Breast epithelium (tissue), 4 donors: ENCODE measurements around the gene FAM162A. TPM values are rescaled to one million over a fixed set of nuclear protein-coding genes. Genes with fewer than 3 reads are reported as not detected.

Experiments used
- DNase-seq, 2 donors: peaks; one replicate each; pipeline ENCODE4 v3.0.0-alpha.2; 2019; ENCODE audit warnings: low spot score in 2 of 2
- H3K27ac ChIP-seq, 2 donors: fragments of 200-600 bp; sonication (generic) in 1 of 2; one replicate each; pipeline ENCODE4 v1.5.1; 2016 to 2019; ENCODE audit warnings: mild to moderate bottlenecking in 1 of 2
- H3K27me3 ChIP-seq, 2 donors: fragments of 200-600 bp; sonication (generic) in 1 of 2; one replicate each; pipeline versions ENCODE4 v1.5.1 to v1.6.0; 2017 to 2019; ENCODE audit warnings: control low read depth in 1 of 2, mild to moderate bottlenecking in 1 of 2
- H3K36me3 ChIP-seq: fragments of 200-600 bp; one replicate; pipeline ENCODE4 v1.5.1; 2019
- H3K4me1 ChIP-seq, 2 donors: fragments of 200-600 bp; sonication (generic); one replicate each; pipeline ENCODE4 v1.5.1; 2016 to 2019; ENCODE audit warnings: control low read depth in 1 of 2
- H3K4me3 ChIP-seq, 3 donors: fragments of 200-600 bp; sonication (generic); 1 replicate in 2 of 3; 2 replicates in 1 of 3; pipeline ENCODE4 v1.5.1; 2016 to 2019; ENCODE audit warnings: mild to moderate bottlenecking in 3 of 3, moderate library complexity in 2 of 3
- H3K9me3 ChIP-seq, 2 donors: fragments of 200-600 bp; sonication (generic) in 1 of 2; one replicate each; pipeline ENCODE4 v1.5.1; 2016 to 2019; ENCODE audit warnings: control low read depth in 1 of 2
- POLR2A ChIP-seq: fragments of 450-650 bp; IDR thresholded peaks from one replicate; pipeline ENCODE4 v1.6.1; 2016; ENCODE audit warnings: antibody characterized with exemption, mild to moderate bottlenecking, moderate library complexity
- POLR2AphosphoS5 ChIP-seq, 3 donors: sonication (generic); formaldehyde crosslinking; IDR thresholded peaks; one replicate each; pipeline ENCODE4 v1.6.1; 2017; ENCODE audit warnings: antibody characterized with exemption in 3 of 3
- intact Hi-C: fragments of 100-400 bp; cut with DNase I; formaldehyde crosslinking; loops from one replicate; pipeline ENCODE4 v1.15.1; 2023; ENCODE audit warnings: low total_unique reads
- total RNA-seq, 3 donors: library from RNA; depleted of rRNA; stranded (reverse); fragments of >200 nt; gene quantifications; one replicate each; pipeline ENCODE4 v1.1.0, GENCODE V29; 2016
- TF ChIP-seq, protein P1 (sequence below), 3 donors: fragments of 450-650 bp; IDR thresholded peaks; one replicate each; pipeline ENCODE4 v1.5.1; 2016 to 2017; ENCODE audit warnings: antibody characterized with exemption in 3 of 3, mild to moderate bottlenecking in 3 of 3, moderate library complexity in 3 of 3

The FAM162A gene
- total RNA-seq, 3 donors from 2014 or later: 19.3 to 27.2 (median 26.5) TPM

DNA sequence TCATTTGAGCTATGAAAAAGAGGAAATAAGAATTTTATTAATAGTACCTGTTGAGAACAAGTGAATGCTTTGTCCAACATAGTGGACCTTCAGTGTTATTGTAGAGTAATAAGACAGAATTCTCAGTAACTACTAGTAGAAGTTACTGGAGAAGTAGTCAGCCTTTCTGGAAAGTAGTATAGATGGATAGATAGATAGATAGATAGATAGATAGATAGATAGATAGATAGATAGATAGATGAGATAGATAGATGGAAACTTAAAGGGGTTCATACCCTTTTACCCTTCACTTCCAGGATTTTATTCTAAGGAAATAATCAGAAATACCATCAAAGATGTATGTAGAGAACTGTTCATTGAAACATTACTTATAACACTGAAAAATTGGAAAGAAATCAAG lies 5.2 kb downstream of the FAM162A start:
- no peak for DNase-seq
- TF ChIP-seq POLR2A (no peak), POLR2AphosphoS5 (IDR thresholded peaks at IDR 0.05) (no peak)
- TF ChIP-seq, protein P1, sequence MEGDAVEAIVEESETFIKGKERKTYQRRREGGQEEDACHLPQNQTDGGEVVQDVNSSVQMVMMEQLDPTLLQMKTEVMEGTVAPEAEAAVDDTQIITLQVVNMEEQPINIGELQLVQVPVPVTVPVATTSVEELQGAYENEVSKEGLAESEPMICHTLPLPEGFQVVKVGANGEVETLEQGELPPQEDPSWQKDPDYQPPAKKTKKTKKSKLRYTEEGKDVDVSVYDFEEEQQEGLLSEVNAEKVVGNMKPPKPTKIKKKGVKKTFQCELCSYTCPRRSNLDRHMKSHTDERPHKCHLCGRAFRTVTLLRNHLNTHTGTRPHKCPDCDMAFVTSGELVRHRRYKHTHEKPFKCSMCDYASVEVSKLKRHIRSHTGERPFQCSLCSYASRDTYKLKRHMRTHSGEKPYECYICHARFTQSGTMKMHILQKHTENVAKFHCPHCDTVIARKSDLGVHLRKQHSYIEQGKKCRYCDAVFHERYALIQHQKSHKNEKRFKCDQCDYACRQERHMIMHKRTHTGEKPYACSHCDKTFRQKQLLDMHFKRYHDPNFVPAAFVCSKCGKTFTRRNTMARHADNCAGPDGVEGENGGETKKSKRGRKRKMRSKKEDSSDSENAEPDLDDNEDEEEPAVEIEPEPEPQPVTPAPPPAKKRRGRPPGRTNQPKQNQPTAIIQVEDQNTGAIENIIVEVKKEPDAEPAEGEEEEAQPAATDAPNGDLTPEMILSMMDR (IDR thresholded peaks at IDR 0.05): no peak
- Histone ChIP-seq H3K27ac (no peak overlapping the region), H3K9me3 (no peaks in the 10 kb centered on the region), H3K4me3 (no peak overlapping the region), H3K36me3 (no peaks in the 10 kb centered on the region), H3K4me1 (no peaks in the 10 kb centered on the region), H3K27me3 (no peaks in the 10 kb centered on the region)
- intact Hi-C loops: no loop called here

DNA sequence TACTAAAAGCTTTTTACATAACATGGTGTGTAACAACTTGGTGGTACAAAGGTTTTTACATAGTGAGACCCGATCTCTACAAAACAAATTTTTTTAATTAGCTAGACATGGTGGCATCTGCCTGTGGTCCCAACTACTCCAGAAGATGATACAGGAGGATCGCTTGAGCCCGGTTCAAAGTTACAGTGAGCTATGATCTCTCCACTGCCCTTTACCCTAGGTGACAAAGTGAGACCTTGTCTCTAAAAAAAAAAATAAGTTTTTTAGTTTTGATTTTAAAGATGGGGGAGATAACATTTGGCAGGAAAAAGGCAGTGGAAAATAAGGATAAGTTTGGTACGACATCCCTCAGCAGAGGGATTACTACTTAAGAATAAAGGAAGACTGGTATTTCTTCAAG lies 5.9 kb downstream of the FAM162A start:
- no peak overlapping the region for H3K4me3 ChIP-seq
- H3K36me3 ChIP-seq: no peaks in the 10 kb centered on the region
- intact Hi-C loops: no loop called here
- H3K9me3 ChIP-seq: no peaks in the 10 kb centered on the region
- no peak for TF ChIP-seq POLR2AphosphoS5 (IDR thresholded peaks at IDR 0.05)
- TF ChIP-seq POLR2A: no peak
- TF ChIP-seq, protein P1 (IDR thresholded peaks at IDR 0.05): no peak
- DNase-seq: no peak
- no peaks in the 10 kb centered on the region for H3K27me3 ChIP-seq
- H3K4me1 ChIP-seq: no peaks in the 10 kb centered on the region
- no peak overlapping the region for H3K27ac ChIP-seq

DNA sequence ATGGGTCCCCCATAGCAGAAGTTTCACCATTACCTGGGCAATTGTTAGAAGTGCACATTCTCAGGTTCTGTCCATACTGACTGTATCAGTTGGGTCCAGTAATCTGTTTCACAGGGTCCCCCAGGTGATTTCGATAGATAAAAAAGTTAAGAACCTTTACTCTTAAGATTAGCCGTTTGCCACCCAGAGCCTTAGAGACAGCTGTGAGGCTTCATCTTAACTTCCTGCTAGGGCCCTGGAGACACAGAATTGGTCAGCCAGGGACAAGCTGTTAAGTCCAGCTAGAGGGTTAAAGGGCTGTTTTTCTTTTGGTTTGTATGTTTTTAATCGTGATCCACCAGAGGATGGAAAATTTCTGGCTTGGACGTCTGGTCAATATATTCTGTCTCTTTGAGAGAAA lies 6.7 kb downstream of the FAM162A start:
- H3K27ac ChIP-seq: no peak overlapping the region
- DNase-seq: no peak
- intact Hi-C loops: no loop called here
- no peak for TF ChIP-seq POLR2A
- TF ChIP-seq, protein P1 (IDR thresholded peaks at IDR 0.05): no peak
- TF ChIP-seq POLR2AphosphoS5 (IDR thresholded peaks at IDR 0.05): no peak
- no peaks in the 10 kb centered on the region for H3K4me1 ChIP-seq
- H3K9me3 ChIP-seq: no peaks in the 10 kb centered on the region
- H3K4me3 ChIP-seq: no peak overlapping the region
- no peaks in the 10 kb centered on the region for H3K36me3 ChIP-seq
- H3K27me3 ChIP-seq: no peaks in the 10 kb centered on the region

DNA sequence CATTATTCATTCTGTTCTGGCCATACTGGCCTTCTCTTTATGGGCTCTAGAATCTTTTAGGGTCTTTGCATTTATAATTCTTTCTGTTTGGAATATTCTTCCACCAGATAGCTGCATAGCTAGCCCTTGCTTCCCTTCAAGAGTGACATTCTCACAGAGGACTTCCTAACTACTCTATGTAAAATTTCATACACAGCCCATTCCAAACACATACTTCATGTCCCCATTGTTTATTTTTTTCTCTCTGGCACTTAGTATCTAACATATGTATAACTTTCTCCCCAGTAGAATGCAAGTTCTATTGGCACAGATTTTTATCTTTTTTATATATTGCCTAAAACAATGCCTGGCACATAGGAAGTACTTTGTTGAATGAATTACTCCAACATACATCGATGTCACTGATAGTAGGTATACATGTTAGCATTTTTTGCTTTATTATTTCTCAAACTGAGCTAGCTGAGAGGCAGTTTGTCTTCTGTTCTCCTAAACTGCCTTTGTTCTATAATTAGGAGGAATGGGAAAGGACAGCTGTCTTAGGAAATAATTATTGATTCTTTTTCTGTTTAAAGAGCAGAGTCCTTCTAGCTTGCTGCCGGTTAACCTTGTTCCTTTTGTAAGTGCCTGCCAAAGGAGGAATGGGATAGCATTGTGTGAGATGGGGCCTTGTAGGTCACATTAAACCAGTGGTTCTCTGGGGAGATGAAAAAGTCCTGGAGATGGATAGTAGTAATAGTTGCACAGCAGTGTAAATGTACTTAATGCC lies 7.9 kb downstream of the FAM162A start:
- Histone ChIP-seq H3K36me3 (no peaks in the 10 kb centered on the region), H3K9me3 (no peaks in the 10 kb centered on the region), H3K4me3 (no peak overlapping the region), H3K27me3 (no peaks in the 10 kb centered on the region), H3K27ac (no peak overlapping the region), H3K4me1 (no peaks in the 10 kb centered on the region)
- TF ChIP-seq, protein P1 (IDR thresholded peaks at IDR 0.05): no peak
- TF ChIP-seq POLR2AphosphoS5 (IDR thresholded peaks at IDR 0.05) (no peak), POLR2A (no peak)
- intact Hi-C loops: no loop called here
- no peak for DNase-seq

DNA sequence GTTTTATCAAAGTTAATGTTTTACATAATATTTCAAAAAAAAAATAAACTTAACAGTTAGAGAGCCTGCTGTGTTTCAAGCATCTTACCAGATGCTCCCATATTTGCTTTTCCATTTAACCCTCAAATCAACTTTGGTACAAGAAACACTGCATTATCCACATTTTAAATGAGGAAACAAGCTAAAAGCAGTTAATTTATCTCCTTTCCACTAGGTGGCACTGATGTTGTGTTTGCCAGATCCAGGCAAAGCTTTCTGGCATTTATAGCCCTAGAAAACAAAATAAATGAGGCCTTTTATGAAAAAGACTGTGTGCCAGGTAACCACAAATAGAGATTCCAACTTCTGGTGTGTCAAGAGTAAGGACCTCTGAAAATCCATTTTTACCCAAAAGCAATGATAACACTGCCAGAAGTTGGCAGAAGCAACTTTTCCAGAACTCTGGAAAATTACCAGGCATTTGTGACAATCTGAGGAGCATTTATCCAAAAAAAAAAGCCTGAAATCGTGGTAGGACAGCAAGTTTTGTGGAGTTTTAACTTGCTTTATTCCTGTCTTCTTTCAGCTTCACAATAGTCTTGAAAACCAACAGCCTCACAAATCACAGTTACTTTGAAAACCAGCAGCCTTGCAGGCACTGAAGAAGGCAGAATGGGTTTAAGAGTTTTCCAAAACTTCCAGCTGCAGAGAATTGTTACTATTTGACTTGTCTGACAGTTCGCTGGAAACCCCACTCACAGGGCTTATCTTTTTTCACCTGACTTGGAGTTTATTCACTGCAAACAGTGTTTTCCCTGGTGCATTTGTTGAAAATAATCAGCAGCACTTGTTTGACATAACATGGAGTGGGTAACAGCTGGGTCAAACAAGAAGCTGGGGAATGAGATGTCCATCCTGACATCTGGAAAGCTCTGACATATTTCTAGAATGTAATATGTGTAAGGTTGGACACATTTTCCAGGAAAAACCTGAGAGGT lies 9.2 kb downstream of the FAM162A start:
- H3K27me3 ChIP-seq: no peaks in the 10 kb centered on the region
- H3K9me3 ChIP-seq: no peaks in the 10 kb centered on the region
- no peaks in the 10 kb centered on the region for H3K4me1 ChIP-seq
- H3K36me3 ChIP-seq: no peaks in the 10 kb centered on the region
- no peak overlapping the region for H3K27ac ChIP-seq
- no peak for DNase-seq
- TF ChIP-seq, protein P1 (IDR thresholded peaks at IDR 0.05): peak; percentile 28 to 59 (median 58)
- TF ChIP-seq POLR2A: no peak
- no peak overlapping the region for H3K4me3 ChIP-seq
- intact Hi-C loops: no loop called here
